GM21619 (cell line): Measurements from ENCODE around the gene TAGLN3.

Source experiments
- ATAC-seq: cut with Tn5 transposase; IDR thresholded peaks from one replicate; pipeline ENCODE4 v1.9.1; 2021; ENCODE audit not compliant: unreplicated experiment

Gene TAGLN3

DNA sequence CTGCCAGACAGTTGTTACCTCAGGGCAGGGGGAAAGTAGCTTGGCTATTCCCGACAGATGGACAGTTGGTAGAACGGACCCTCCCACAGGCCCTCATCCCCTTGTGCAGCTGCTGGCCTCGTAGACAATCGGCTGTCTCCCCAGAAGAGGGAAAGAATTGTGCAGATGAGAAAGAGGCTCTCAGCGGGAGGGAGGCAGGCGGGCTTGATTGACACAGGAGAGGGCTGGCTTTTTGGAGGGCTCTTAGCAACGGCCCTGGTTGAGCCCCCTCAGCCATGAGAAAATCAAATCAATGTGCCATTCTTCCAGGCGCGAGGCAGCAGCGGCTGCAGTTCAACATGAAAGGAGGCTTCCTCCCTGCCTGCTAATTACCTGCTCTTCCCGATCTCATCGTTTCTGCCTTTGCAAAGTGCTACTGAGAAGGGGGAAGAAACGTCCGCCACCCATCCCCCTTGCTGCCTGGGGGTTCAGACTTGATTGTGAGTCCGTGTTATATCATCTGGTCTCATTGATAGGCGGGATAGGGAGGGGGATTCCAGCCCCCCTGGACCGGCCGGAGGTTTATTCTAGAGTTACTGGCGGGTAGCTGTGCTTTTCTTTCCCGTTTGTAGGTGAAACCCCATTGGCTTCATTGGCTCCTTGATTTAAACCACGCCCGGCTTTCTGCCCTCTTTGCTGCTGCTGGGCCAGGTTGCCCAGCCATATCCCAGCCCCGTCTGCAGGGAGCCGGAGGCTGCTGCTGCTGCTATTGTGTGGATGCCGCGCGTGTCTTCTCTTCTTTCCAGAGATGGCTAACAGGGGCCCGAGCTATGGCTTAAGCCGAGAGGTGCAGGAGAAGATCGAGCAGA is at the start of gene TAGLN3:
TAGLN3 (plus strand) TSS at position 287 of the 848 bp plus-strand sequence; CDS start at position 788, 501 bp downstream.
- ATAC-seq, result no peak

DNA sequence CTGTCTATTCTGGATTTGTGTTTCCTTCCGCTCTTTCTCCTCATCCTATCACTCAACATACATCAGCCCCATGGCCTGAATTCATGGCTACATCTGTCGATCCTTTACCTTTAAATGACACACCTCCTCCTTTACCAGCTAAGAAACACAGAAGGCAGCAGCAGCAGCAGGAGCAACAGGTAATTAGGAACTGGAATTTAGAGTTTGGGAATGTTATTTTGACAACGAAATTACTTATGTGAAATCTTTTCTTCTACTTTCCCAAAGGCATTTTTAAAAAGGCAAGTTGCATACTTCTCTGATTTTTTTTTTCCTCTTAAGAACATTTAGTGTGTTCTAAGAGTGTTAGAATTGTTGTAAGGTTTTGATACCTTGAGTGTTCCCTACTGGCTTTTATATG is 49.0 kb upstream of the TAGLN3 start:
- ATAC-seq, result no peak

DNA sequence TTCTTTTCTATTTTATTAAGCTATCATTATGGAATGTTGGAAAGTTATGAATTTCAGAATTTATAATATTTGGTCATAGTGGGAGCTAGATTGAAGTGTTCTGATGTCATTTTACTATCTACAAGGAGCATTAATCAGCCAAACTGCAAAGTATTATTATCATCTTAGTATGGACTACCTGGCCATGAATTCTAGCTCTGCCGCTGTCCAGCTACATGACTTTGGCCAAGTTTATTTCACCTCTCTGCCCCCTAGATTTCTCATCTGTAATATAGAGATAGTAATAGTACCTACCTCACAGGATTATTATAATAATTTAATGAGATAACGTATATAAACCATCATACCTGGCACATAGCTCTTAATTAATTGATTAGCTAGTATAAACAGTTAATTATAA is 47.7 kb upstream of the TAGLN3 start:
- ATAC-seq, result no peak

DNA sequence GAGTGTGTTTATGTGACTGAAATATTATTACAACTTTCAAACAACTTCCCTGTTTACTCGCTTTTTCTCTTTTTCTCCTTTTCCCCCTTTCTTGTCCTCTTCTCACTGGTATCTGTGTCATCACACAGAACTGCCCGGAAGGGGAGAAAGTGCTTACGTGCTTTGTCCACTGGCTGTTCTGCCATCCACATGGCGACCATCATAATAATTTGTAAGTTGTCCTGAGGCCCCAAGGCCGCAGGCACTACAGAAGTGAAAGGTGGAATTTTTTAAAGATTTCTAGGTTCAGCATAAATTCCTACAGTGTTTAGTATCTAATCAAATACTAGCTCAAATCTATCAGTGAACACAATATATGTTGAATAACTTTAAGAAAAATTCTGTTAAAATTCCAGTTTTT is 46.6 kb upstream of the TAGLN3 start:
- ATAC-seq, result no peak

DNA sequence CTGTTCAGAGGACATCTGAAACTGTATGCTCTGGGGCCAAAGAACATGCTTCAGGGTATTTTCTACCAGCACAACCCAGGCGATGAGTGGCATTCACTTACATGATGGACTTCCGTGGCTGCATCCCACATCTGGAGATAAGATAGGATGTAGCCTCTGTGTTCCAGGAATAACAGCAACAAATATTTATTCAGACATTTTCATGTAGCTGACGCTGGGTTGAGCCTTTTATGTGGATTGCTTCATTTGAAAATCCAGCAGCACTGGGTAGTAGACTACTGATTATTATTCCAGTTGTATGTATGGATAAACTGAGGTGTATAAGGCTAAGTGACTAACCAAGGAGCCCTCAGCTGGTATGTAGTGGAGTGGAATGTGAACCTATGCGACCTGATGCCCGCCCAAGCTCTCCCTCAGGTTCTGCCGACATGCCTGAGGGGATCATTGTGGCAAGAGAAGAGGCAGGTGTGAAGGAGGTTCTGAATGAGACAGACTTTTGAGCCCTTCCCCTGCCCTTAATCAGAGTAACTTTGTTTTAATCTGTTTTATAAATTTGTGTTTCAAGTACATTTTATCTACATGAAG is 45.8 kb upstream of the TAGLN3 start:
- ATAC-seq, result no peak

DNA sequence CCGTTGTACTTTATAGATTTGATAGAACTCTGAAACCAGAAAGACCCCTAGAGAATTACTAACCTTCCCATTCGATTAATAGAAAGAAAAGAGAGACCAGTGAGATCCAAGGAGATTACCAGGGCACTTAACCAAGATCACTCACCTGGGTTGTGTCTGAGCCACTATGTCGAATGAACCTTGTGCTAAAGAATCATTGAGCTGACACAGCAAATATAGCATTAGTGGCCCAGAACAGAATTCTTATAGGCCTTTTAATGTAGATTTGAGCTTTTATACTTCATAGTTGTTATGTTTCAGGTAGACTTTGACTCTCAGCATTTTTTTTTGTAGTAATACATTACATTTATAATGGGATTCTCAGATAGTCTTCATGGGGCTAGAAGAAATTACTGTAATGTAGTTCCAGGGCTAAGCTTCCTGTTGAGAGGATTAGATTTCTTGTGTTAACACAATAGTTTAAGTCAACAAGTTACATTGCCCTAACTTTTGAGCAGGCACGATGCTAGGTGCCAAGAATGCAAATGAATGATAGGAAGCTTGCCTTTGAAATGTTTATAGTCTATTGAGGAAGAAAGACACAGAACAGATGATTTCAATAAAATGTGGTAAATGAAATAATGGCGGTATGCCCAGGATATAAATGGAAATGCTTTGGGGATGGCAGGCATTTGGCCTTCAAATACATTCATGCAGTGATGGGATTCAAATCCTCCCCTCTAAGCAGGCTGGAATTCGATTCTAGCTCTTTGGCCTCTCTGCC is 44.3 kb upstream of the TAGLN3 start:
- no peak for ATAC-seq

DNA sequence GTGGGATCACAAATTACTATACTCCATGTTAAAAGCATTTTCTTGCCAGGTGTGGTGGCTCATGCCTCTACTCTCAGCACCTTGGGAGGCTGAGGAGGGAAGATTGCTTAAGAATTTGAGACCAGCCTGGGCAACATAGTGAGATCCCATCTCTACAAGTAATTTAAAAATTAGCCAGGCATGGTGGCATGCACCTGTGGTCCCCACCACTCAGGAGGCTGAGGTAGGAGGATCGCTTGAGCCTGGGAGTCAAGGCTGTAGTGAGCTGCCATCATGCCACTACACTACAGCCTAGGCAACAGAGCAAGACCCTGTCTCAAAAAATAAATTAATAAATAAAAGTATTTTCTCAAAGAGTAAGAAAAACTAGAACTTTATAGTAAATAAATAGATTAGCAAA is 42.8 kb upstream of the TAGLN3 start:
- ATAC-seq, result no peak

DNA sequence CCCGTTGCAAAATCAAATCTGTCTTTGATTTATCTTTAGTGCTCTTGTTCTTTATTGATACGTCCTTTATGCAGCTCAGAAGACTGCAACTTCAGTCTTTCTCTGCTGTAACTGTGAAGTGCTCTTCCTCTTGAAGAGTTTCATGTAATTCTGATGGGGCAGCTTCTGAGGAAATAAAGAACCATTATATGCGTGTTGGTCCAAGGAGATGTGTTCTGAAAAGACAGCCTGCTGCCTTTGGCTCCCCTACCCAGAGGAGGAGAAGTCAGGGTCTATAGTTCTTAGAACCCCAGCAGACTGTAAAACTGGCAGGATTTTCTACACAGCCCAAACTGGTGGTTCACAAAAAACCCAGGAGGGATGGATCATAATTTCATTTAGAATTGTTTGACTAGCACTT is 42.3 kb upstream of the TAGLN3 start:
- no peak for ATAC-seq

DNA sequence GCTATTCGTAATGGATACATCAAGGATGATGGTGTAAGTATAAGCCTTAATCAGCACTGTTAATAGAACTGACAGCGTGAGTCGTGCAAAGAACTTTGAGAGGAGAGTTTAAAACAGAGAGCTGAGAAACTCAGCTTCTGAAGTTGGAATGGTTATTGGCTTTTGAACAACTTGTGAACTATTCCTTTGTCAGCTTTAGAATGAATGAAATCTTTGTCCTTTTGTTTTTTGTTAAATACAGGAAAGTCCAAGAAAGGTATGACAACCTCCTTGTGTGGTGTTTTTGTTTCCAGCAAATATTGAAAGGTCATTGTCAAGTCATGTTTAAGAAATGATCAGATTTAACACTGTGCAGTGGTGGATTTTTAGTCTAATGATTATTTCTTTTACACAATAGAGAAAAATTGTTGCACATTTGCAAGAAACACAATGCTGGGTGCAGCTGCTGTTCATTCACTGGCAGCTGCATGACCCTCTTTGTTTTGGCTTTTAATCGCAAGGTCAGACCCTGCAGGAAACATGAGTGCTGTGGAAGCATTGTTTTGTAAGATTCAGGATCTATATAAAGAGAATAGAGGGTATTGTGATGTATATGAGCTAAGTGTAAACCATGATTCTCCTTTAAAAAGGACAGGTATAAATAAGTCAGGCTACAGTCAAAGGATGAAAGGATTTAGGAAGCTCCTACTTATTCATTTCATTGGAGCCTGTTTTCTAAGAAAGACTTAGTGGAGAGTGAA is 41.6 kb upstream of the TAGLN3 start:
- ATAC-seq, result no peak

DNA sequence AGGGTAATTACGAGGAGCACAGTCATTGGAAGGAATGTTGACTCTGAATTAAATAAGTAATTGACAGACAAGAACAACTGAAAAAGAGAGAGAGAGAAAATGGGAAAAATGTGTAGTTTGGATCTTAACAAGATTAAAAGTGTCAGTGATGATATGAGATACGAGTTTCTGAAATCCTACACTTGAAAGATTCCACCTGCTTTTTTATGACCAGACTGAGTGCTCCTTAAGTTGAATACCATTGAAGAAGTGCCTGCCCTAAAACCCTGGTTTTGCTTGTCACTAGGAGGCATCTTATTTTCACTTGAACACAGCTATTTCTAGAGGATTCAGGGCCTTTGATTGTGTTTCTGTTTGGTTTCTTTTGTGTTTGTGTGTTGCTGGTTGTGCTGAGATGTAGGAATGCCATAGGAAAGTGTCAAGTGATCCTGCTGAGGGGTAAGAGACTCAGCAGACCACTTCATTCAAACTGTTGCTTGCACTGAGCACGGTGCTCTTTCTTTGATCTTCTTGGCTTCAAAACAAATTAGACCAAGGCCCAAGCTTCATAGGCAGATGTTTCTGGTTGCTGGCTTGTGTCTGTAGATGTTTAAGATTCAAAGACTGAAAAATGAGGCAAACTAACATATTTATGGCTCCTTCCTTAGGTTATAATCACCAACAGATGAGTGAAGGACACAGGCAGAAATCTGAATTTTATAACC is 37.1 kb upstream of the TAGLN3 start:
- ATAC-seq, result no peak

DNA sequence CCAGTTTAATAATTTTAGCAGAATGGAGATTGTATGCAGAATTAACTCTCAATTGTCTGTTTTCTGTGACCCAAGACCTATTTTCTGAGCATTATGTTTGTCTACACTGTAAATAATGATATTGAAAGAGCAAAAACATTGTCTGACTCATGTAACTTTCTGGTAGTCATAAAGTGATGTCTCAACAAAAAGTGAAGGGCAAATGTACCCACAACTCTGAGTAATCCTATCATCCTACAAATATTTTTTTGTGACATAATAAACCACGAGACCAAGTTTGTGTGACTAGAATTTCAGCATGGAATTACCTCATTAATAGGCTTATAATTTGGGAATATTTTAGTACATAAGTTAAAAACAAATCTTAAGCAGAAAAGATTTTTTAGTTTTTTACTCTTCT is 35.3 kb upstream of the TAGLN3 start:
- ATAC-seq, result no peak

DNA sequence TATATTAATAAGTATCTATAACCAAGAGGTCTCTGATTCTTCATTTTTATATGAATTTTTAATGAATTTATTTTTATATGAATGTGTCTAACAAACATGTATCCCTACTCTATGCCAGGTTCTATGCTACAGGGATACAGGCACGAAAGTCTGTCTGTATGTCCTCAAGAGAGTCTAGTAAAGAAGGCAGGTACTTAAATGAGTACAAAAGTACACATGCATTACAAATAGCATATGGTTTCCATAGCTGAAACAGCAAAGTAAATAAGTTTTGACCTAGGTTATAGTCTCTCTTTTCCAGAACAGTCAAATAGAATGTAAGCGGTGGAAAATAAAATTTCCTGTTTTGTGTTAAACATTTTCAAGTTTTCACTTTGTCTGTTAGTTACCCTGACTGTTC is 33.2 kb upstream of the TAGLN3 start:
- no peak for ATAC-seq

DNA sequence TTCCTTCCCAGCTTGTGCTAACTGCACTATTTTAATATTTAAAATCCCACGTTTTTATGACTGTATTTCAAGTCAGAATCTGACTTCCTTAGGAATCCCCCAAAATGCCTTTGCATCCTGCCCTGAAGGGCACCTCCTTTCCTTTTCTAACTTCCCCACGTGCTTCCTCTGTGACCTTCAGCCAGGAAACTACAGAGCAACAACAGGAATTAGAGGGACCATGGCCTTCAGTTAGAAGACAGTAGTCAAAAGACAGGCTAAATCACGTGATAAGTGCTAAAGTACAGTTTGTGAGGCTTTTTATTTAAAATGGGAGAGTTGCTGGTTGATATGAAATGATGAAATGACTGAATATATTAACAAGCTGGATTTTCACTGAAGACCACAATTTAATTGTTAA is 31.7 kb upstream of the TAGLN3 start:
- ATAC-seq, result no peak

DNA sequence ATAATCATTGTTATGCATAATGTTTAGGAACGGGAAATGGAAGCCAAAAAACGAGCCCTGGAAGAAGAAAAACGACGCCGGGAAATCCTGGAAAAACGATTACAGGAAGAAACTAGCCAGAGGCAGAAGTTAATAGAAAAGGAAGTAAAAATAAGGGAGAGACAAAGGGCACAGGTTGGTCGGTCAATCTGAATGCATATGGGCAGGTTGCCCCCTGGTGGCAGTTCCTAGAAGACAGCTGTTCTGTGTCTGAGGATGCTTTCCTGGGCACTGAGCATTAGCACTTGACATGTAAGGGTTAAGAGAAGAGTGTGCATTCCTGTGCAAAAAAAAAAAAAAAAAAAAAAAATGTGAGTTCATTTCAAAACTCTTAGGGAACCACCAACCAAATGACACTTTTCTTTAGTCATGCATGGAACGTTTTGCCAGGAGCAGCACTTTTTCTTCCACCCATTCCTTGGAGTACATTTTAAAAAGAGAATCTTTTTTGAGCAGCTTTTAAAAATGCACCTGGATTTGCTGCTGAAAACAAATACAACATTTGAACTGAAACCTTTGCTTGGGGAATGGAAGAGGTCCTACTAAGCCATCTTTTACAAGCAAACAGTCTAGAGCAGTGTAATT is 31.0 kb upstream of the TAGLN3 start:
- ATAC-seq, result peak; percentile 96

DNA sequence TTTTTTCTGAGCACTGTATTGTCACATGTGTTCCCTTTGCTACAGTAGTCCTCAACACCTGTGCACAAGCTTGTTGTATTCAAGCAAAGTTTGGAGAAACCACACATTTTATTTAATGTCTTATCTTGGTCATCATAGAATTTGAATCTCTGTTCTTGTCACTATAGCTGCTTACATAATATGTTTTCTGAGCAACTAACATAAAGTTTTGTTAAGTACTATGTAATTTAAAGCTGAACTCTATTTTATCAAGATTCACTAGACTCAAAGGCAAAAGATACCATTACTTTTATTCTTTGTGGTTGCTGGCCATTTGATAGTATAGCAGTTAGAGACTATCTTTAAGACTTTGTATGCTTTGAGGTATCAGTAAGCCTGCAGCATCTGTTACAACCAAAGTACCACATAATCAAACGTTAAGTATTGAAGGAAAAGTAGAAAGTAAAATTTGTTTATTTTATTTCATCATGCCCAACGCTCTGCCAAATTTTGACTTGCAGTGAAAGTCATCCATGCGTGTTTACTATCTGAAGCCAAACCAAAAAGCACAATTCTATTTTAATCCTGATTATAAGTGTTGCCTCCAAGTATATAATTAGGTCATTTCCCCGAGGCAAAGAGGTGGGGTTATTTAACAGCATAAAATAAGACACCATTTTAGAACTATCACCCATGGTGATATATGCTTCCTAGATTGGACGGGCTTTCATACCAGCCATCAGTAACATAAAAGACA is 30.2 kb upstream of the TAGLN3 start:
- ATAC-seq, result no peak

DNA sequence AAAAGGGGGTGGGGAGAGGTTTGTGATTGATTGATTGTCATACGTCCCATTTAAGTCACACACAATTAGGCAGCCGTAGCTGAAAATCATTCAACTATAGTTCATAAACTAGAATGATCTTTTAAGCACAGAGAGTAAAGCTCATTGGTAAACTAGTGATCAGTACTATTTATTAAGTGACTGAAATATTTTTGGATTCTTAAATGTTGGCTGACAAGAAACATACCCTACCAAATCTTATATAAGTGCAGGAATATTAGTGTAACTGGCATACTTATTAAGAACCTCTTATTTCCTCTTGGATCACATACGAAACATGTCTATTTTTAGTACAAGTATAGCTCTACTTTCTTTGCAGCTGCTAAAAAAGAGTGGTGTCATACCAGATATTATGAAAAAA is 28.3 kb upstream of the TAGLN3 start:
- no peak for ATAC-seq

DNA sequence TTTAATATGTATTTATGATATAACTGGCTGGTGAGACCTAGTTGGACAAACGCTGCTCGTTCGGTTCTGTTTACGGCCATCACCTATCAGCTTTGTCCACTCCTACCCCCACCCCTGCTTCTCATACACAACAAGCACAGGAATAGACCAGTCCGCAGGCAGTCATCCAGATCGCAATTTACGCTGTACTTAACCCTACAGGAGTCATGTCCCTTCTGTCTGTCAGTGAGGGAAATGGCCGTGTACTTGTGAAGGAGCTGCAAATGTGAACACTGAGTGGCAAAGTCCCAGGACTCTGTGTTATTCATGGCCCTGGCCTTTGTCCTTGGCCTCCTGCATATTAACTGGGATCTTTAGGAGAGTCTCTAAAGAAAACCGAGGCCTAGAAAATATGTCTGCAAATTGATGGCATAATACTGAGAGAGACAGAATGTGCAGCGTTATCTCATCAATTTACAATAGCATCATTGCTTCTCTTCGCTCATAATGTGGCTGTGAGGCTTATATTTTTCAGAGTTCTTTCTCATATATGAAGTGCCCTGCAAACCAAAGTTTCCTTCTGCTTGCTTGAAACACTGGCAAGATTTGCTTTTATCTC is 27.1 kb upstream of the TAGLN3 start:
- no peak for ATAC-seq

DNA sequence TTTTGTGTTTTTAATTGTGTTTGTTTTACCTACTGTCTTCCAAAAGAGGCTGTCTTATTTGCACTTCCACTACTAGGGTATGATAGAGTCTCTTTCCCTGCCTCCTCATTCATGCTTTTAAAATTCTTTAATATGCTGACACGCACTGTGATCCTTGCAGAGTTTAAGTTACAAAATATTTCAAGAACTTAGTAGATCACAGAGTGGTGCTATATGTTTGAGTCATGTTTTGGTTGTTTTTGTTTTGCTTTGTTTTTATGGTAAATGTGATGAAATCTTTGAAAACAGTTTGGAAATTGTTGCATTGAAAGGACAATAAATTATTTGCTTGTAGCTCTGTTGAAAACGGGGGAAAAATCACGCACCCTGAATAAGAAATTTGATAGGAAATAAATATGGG is 25.8 kb upstream of the TAGLN3 start:
- no peak for ATAC-seq

DNA sequence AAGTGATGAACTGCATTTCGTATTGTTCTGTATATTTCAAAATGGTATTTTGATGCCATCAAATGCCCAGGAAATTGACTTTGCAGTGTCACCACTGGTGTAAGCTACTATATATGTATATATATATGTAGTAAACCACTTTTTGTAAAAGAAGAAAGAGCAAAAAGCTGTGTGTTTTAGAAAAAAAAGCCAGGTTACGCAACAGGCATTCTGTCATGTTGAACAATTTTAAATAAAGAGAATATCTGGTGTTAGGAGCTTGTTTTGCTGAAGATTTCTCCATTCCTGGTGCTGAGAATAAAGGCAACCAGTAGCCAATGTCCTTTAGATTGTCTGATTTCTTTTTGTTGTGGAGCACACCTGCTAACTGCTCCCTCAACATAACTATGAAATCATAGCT is 23.6 kb upstream of the TAGLN3 start:
- ATAC-seq, result no peak
